Kidney (tissue), 14 donors: ENCODE data around the gene PPP2R2C. TPM values are rescaled to one million over a fixed set of nuclear protein-coding genes. Genes with fewer than 3 reads are reported as not detected.

ENCODE experiments used
- DNase-seq, 5 donors: peaks; one replicate each; pipeline ENCODE4 v3.0.0-alpha.2; 2013 to 2020
- FAIRE-seq: peaks from 2 replicates; lab custom pipeline; 2012; peaks lifted over from hg19 to GRCh38; lab: Jason Lieb, UNC
- H3K27ac ChIP-seq, 2 donors: one replicate each; pipeline ENCODE4 v1.7.0; 2013; ENCODE audit warnings: low read depth in 2 of 2, low read length in 2 of 2, inconsistent platforms in 1 of 2
- H3K27me3 ChIP-seq: one replicate; pipeline ENCODE4 v1.7.1; 2013; ENCODE audit warnings: low read length, inconsistent platforms; ENCODE audit not compliant: control insufficient read depth, insufficient read depth
- H3K36me3 ChIP-seq, 3 donors: one replicate each; pipeline versions ENCODE4 v1.7.0 to v1.7.1; 2013; ENCODE audit warnings: low read length in 3 of 3, control low read depth in 1 of 3, inconsistent platforms in 1 of 3; ENCODE audit not compliant: insufficient read depth in 3 of 3, control insufficient read depth in 2 of 3
- H3K4me1 ChIP-seq, 3 donors: one replicate each; pipeline versions ENCODE4 v1.7.0 to v1.7.1; 2013; ENCODE audit warnings: low read length in 3 of 3, inconsistent platforms in 1 of 3, low read depth in 1 of 3; ENCODE audit not compliant: control insufficient read depth in 2 of 3, insufficient read depth in 2 of 3
- H3K4me3 ChIP-seq, 3 donors: one replicate each; pipeline versions ENCODE4 v1.7.0 to v1.8.1; 2013; ENCODE audit warnings: low read length in 3 of 3, control low read depth in 1 of 3, inconsistent platforms in 1 of 3
- H3K9ac ChIP-seq, 3 donors: one replicate each; pipeline versions ENCODE4 v1.7.0 to v1.7.1; 2013; ENCODE audit warnings: low read length in 3 of 3, control low read depth in 1 of 3, inconsistent platforms in 1 of 3
- H3K9me3 ChIP-seq, 3 donors: one replicate each; pipeline versions ENCODE4 v1.7.0 to v1.7.1; 2013; ENCODE audit warnings: low read length in 3 of 3, control low read depth in 1 of 3, inconsistent platforms in 1 of 3; ENCODE audit not compliant: control insufficient read depth in 2 of 3, insufficient read depth in 1 of 3
- intact Hi-C: fragments of 100-400 bp; cut with DNase I; formaldehyde crosslinking; loops from one replicate; pipeline ENCODE4 v1.11.1; 2022
- polyA plus RNA-seq: library from polyadenylated mRNA; stranded (reverse); fragments of 350-450 nt; fragmentation: Illumina TruSeq; extraction: RNeasy Lipid Tissue Mini Kit (QIAGEN cat#74804); gene quantifications from one replicate; pipeline ENCODE4 v1.2.3, GENCODE V29; 2014; ENCODE audit warnings: low read depth, low replicate concordance; ENCODE audit not compliant: insufficient read depth
- total RNA-seq: library from RNA; stranded (reverse); fragmentation: NEBNext Ultra II Directional; extraction: Animal tissue kit (Norgen Biotek cat#: 25700); gene quantifications from one replicate; pipeline ENCODE4 v1.2.1, GENCODE V29; 2021
- TF ChIP-seq, protein P1 (sequence below): IDR thresholded peaks from 3 replicates; pipeline ENCODE4 v1.5.1; 2012; ENCODE audit warnings: mild to moderate bottlenecking, moderate library complexity, borderline replicate concordance; ENCODE audit not compliant: insufficient read depth; ENCODE audit errors: extremely low read depth
- donor health status: control.
- donor health status: control.
- donor health status: control.
- donor health status: control.
- donor health status: control.
- donor health status: DM: yes; HTN: yes; CAD: no.
- donor health status: Normal renal cell carcinoma (clear cell type).

The PPP2R2C gene
- total and polyA plus RNA-seq, 2 donors from 2014 or later: 0.39 to 0.82 TPM

DNA sequence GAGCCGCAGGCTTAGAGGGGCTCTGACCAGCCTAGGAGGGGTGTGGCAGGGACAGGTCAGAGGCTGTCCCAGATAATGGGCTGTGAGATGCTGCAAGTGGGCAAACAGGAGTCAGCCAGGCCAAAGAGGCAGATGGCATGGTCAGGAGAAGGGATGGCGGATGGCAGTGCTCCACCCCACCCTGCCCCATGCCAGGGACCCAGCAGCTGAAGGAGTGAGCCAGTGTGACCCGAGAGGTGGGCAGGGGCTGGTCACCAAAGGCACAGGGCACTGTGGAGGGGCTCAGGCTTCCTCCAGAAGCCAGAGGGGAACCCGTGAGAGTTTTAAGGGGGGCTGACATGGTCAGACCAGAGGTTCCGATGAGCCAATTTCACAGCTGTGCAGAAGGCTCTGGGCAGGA, 105.8 kb downstream of the PPP2R2C start:
- no peak overlapping the region for H3K4me3 ChIP-seq
- TF ChIP-seq, protein P1, sequence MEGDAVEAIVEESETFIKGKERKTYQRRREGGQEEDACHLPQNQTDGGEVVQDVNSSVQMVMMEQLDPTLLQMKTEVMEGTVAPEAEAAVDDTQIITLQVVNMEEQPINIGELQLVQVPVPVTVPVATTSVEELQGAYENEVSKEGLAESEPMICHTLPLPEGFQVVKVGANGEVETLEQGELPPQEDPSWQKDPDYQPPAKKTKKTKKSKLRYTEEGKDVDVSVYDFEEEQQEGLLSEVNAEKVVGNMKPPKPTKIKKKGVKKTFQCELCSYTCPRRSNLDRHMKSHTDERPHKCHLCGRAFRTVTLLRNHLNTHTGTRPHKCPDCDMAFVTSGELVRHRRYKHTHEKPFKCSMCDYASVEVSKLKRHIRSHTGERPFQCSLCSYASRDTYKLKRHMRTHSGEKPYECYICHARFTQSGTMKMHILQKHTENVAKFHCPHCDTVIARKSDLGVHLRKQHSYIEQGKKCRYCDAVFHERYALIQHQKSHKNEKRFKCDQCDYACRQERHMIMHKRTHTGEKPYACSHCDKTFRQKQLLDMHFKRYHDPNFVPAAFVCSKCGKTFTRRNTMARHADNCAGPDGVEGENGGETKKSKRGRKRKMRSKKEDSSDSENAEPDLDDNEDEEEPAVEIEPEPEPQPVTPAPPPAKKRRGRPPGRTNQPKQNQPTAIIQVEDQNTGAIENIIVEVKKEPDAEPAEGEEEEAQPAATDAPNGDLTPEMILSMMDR: no peak
- no peaks in the 10 kb centered on the region for H3K27me3 ChIP-seq
- no peak overlapping the region for H3K27ac ChIP-seq
- no peaks in the 10 kb centered on the region for H3K36me3 ChIP-seq
- no peaks in the 10 kb centered on the region for H3K4me1 ChIP-seq
- peak in 1 of 5 donors; percentile 49 for DNase-seq
- intact Hi-C loops: no loop called here
- H3K9ac ChIP-seq: no peak overlapping the region
- no peak for FAIRE-seq
- no peaks in the 10 kb centered on the region for H3K9me3 ChIP-seq

DNA sequence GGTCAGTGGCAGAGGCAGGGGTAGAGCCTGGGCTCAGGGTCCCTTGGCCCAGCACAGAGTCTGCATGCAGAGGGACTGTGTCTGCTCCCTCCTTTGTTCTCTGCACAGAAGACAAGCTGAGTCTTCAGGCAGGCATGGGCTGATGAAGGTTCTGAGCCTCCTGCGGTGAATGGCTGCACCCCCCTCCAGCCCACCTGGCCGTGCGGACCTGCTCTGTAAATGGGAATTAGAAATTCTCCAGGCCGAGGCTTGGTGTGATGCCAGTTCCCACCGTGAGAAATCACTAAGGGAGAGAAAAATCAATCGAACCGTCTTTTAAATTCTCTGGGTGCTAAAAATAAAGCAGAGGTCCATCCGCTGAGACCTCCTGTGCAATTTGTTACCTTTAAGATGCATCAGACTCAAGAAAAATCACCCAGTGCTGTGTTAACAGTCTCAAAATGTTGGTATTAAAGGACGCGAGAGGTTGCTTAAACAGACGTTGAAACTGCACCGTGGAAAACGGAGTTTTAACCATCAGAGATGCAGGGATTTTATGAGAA, 106.8 kb downstream of the PPP2R2C start:
- DNase-seq (peak in 1 of 5 donors; percentile 33), FAIRE-seq (no peak)
- H3K36me3 ChIP-seq: no peaks in the 10 kb centered on the region
- no peak overlapping the region for H3K27ac ChIP-seq
- H3K4me3 ChIP-seq: no peak overlapping the region
- H3K9ac ChIP-seq: no peak overlapping the region
- H3K9me3 ChIP-seq: no peaks in the 10 kb centered on the region
- intact Hi-C loops: no loop called here
- no peaks in the 10 kb centered on the region for H3K27me3 ChIP-seq
- TF ChIP-seq, protein P1: no peak
- no peaks in the 10 kb centered on the region for H3K4me1 ChIP-seq

DNA sequence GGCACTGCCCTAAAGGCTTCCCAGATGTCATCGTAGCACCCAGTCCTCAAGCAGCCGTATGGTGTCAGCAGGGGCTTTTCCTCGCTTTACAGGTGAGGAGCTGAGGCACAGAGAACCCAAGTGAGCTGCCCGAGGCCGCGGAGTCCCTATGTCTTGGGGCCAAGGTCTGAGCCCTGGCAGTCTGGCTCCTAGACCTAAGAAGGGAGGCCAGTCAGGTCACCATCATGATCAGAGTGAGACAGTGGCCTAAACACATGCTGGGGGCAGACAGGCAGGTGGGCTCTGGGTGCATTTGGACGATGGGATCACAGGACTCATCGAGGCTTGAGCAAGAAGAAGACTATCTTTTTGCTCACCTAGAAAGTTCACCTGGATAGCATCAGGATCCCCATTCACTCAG, 107.8 kb downstream of the PPP2R2C start:
- no peaks in the 10 kb centered on the region for H3K27me3 ChIP-seq
- H3K36me3 ChIP-seq: no peaks in the 10 kb centered on the region
- H3K4me3 ChIP-seq: no peak overlapping the region
- no peaks in the 10 kb centered on the region for H3K9me3 ChIP-seq
- DNase-seq (peak in 1 of 5 donors; percentile 18), FAIRE-seq (no peak)
- TF ChIP-seq, protein P1: no peak
- H3K27ac ChIP-seq: no peak overlapping the region
- no peak overlapping the region for H3K9ac ChIP-seq
- intact Hi-C loops: no loop called here
- H3K4me1 ChIP-seq: no peaks in the 10 kb centered on the region

DNA sequence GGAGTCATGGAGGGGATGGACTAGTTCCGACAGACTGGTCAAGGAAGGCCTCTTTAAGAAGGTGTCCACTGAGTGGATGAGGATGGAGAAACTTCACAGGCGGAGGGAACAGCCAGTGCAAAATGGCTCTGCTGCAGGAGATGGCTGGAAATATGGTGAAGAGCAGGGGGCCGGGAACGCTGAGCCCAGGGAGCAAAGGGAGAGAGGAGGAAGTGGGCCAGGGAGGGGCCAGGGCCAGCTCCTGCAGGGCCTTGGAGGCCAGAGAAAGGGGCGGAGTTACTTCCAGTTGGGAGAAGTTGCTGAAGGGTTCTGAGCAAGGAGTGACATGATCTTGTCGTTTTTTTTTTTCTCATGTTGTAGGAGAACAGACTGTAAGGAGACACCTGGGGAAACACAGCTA, 108.3 kb downstream of the PPP2R2C start:
- no peaks in the 10 kb centered on the region for H3K9me3 ChIP-seq
- H3K4me3 ChIP-seq: no peak overlapping the region
- H3K27me3 ChIP-seq: no peaks in the 10 kb centered on the region
- DNase-seq: peak in 1 of 5 donors; percentile 14
- no peak overlapping the region for H3K27ac ChIP-seq
- TF ChIP-seq, protein P1: no peak
- intact Hi-C loops: no loop called here
- no peaks in the 10 kb centered on the region for H3K4me1 ChIP-seq
- no peak overlapping the region for H3K9ac ChIP-seq
- no peak for FAIRE-seq
- no peaks in the 10 kb centered on the region for H3K36me3 ChIP-seq
